VCaP (cell line): Measurements from ENCODE around the gene ZNF543.

Source experiments
- H3K27ac ChIP-seq: fragments of 450-650 bp; 2 replicates; pipeline ENCODE4 v1.5.1; 2017
- CTCF ChIP-seq: fragments of 450-650 bp; conservative IDR thresholded peaks from 2 replicates; pipeline ENCODE4 v1.5.1; 2017; ENCODE audit warnings: mild to moderate bottlenecking, moderate library complexity

Gene ZNF543

GRCh38 chr19:57321751-57322150 is 1.5 kb downstream of the ZNF543 start:
- H3K27ac ChIP-seq = peak overlapping the region; percentile 87
- no peak for TF ChIP-seq CTCF

DNA sequence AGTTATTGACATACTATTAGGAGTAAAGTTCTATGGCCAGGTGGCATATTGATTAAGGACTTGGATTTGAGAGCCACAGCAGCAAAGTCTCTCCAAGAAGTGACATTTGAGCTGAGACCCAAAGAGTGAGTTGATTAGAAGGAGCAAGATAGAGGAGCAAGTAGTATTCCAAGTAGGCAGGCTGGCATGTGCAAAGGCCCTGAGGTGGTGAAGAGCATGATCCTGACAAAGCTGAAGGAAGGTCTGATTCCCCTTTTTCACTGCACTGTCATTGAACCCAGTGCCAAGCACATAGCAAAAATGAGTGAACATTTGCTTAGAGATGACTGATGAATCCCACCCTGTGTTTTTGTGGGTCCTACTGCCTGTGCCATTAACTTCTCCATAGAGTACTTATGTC is 4.7 kb downstream of the ZNF543 start:
- no peak overlapping the region for H3K27ac ChIP-seq
- TF ChIP-seq CTCF = no peak

DNA sequence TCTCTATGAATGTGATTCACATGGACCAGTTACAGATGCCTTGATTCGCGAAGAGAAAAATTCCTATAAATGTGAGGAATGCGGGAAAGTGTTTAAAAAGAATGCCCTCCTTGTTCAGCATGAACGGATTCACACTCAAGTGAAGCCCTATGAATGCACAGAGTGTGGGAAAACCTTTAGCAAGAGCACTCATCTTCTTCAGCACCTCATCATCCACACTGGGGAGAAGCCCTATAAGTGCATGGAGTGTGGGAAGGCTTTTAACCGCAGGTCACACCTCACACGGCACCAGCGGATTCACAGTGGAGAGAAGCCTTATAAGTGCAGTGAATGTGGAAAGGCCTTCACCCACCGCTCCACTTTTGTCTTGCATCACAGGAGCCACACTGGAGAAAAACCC is 7.7 kb downstream of the ZNF543 start:
- no peak overlapping the region for H3K27ac ChIP-seq
- no peak for TF ChIP-seq CTCF

DNA sequence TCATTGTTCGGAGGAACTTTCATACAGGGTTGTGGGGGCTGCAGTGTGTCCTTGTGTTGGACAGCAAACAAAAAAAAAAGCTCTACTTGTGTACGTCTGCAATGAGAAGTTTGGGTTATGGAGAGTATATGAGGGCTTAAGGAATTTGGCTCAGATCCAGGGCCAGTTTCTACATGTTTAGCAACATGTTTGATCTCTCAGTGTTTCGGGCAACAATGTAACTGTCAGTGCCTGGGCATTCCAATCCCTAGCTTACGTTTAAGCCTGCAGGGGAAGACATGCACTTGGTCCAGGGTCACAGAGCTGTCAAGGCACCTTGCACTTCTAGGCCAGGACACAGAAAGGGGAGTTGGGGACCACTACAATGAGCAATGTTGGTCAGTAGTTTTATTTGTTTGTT is 13.9 kb downstream of the ZNF543 start:
- TF ChIP-seq CTCF = no peak

DNA sequence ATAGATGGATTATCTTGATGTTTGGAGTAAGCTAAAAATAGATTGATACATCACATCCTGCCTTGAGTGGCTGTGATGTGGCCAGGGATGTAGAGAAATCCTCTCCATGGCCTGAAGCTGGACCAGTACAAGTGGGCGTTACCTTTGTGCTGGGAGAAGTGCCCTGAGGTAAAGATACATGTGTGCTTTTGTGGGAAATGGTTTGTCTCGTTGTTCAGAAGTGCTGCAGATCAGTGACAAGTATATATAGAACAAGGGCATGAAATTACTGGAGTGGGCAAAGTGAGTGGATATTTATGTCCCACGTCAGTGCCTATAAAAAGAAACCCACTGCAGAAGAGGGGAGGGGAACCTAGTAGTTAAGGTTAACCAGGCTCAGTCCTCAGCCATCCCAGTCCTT is 18.6 kb downstream of the ZNF543 start:
- TF ChIP-seq CTCF = no peak
- no peak overlapping the region for H3K27ac ChIP-seq

More for the DNA sequence above, 13.9 kb downstream of the ZNF543 start:
- no peak overlapping the region for H3K27ac ChIP-seq

DNA sequence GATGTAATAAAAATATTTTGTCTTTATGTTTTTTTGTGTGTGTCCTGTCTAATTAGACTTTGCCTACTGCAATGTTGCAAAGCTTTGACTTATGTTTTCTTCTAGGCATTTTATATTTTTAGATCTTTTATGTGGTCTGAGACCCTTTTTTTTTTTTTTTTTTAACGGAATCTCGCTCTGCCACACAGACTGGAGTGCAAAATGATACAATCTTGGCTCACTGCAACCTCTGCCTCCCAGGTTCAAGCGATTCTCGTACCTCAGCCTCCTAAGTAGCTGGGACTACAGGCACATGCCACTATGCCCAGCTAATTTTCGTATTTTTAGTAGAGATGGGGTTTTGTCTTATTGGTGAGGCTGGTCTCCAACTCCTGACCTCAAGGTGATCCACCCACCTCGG is 22.3 kb downstream of the ZNF543 start:
- no peak overlapping the region for H3K27ac ChIP-seq
- no peak for TF ChIP-seq CTCF

GRCh38 chr19:57348136-57348535 is 27.9 kb downstream of the ZNF543 start:
- no peak overlapping the region for H3K27ac ChIP-seq

More at GRCh38 chr19:57348136-57348535, 27.9 kb downstream of the ZNF543 start:
- no peak for TF ChIP-seq CTCF
